GM12878 (cell line): ENCODE data around the gene MEGF11. TPM values are rescaled to one million over a fixed set of nuclear protein-coding genes. Genes with fewer than 3 reads are reported as not detected.

ENCODE experiments used
- ATAC-seq: fragments of 200-7000 bp; cut with Tn5 transposase; 3 replicates; pipeline ENCODE4 v1.9.1; 2020; ENCODE audit warnings: mild to moderate bottlenecking, moderate library complexity
- BruUV-seq: library from RNA; stranded (reverse); fragments of 400-500 nt; replicated peaks from 2 replicates; lab custom pipeline; 2021; lab: Mats Ljungman, UMichigan
- CTCF ChIA-PET: fragments of 300-600 bp; sonication (Branson Sonifier 250); formaldehyde crosslinking; extraction: SDS; loops from one replicate; lab custom pipeline; 2021; ENCODE audit warnings: inconsistent platforms; lab: Yijun Ruan, JAX
- POLR2A ChIA-PET: fragments of 350-600 bp; formaldehyde crosslinking; extraction: SDS; loops from one replicate; lab custom pipeline; 2021; ENCODE audit warnings: inconsistent platforms; lab: Charles Lee
- RAD21 ChIA-PET: fragments of 300-600 bp; sonication (Branson Sonifier 250); formaldehyde crosslinking; loops from one replicate; lab custom pipeline; 2023; ENCODE audit warnings: antibody characterized with exemption; ENCODE audit not compliant: unreplicated experiment; lab: Charles Lee
- SMC1A ChIA-PET: fragments of 300-600 bp; sonication (Branson Sonifier 250); formaldehyde crosslinking; loops from one replicate; lab custom pipeline; 2023; ENCODE audit not compliant: unreplicated experiment, uncharacterized antibody; lab: Charles Lee
- DNase-seq: peaks from one replicate; pipeline ENCODE4 v3.0.0-alpha.2; 2011; ENCODE audit warnings: low read depth, low spot score
- FAIRE-seq: peaks from 3 replicates; lab custom pipeline; 2011; peaks lifted over from hg19 to GRCh38; lab: Jason Lieb, UNC
- H2AFZ ChIP-seq: 2 replicates; pipeline ENCODE4 v1.6.0; 2011; ENCODE audit warnings: low read depth, low read length, control low read depth; ENCODE audit not compliant: control insufficient read depth
- H3K27ac ChIP-seq: 2 replicates; pipeline ENCODE4 v1.5.1; 2011; ENCODE audit warnings: control low read depth; ENCODE audit not compliant: control insufficient read depth, insufficient read depth
- H3K27me3 ChIP-seq, 2 experiments: replicated peaks in 1 of 2; 2 replicates each; pipeline versions ENCODE4 v1.6.0 to v1.6.1; 2011; ENCODE audit warnings: low read length in 1 of 2; ENCODE audit not compliant: control insufficient read depth in 2 of 2, insufficient read depth in 2 of 2
- H3K36me3 ChIP-seq, 2 experiments: 2 replicates each; pipeline ENCODE4 v1.5.1; 2011; ENCODE audit warnings: low read length in 1 of 2; ENCODE audit not compliant: control insufficient read depth in 2 of 2, insufficient read depth in 2 of 2
- H3K4me1 ChIP-seq: 2 replicates; pipeline ENCODE4 v1.6.1; 2011; ENCODE audit warnings: mild to moderate bottlenecking, low read length, moderate library complexity, mixed read lengths; ENCODE audit not compliant: control insufficient read depth, insufficient read depth
- H3K4me2 ChIP-seq: 2 replicates; pipeline ENCODE4 v1.6.0; 2011; ENCODE audit warnings: control low read depth; ENCODE audit not compliant: control insufficient read depth, insufficient read depth
- H3K4me3 ChIP-seq: fragments of 200-600 bp; sonication (generic); 2 replicates; pipeline ENCODE4 v1.5.1; 2016
- H3K79me2 ChIP-seq: 2 replicates; pipeline ENCODE4 v1.6.0; 2011; ENCODE audit warnings: low read length; ENCODE audit not compliant: control insufficient read depth, insufficient read depth
- H3K9ac ChIP-seq: 2 replicates; pipeline ENCODE4 v1.8.0; 2011; ENCODE audit warnings: low read length, control low read depth, mixed read lengths; ENCODE audit not compliant: control insufficient read depth, insufficient read depth
- H3K9me3 ChIP-seq: replicated peaks from 3 replicates; pipeline ENCODE4 v1.5.1; 2011; ENCODE audit warnings: mild to moderate bottlenecking, low read length; ENCODE audit not compliant: control insufficient read depth, insufficient read depth
- H4K20me1 ChIP-seq: 2 replicates; pipeline ENCODE4 v1.6.0; 2011; ENCODE audit not compliant: control insufficient read depth, insufficient read depth
- CTCF ChIP-seq, 3 experiments: IDR thresholded peaks in 2 of 3; conservative IDR thresholded peaks in 1 of 3; 2 replicates each; pipeline ENCODE4 v1.5.1; 2011; ENCODE audit warnings: low read depth in 3 of 3, low read length in 3 of 3, mild to moderate bottlenecking in 3 of 3, control low read depth in 2 of 3, moderate library complexity in 2 of 3, inconsistent platforms in 1 of 3, mixed read lengths in 1 of 3; ENCODE audit not compliant: control insufficient read depth in 2 of 3, insufficient read depth in 1 of 3; ENCODE audit errors: extremely low read depth in 1 of 3
- RAD21 ChIP-seq: IDR thresholded peaks from 2 replicates; pipeline ENCODE4 v1.6.1; 2011; ENCODE audit warnings: mild to moderate bottlenecking, low read depth, low read length, moderate library complexity; ENCODE audit not compliant: insufficient read depth
- SKIL ChIP-seq: fragments of 450-650 bp; IDR thresholded peaks from 2 replicates; pipeline ENCODE4 v1.6.1; 2017; ENCODE audit warnings: mild to moderate bottlenecking, low read depth, inconsistent platforms; ENCODE audit not compliant: poor library complexity, severe bottlenecking
- SMC3 ChIP-seq: IDR thresholded peaks from 2 replicates; pipeline ENCODE4 v1.6.1; 2011; ENCODE audit warnings: low read length, improper control_type of control experiment, borderline replicate concordance
- WGBS: methylation state at CpG from one replicate; pipeline ENCODE4 v1.1.6; 2016; ENCODE audit warnings: low lambda C conversion rate; ENCODE audit not compliant: insufficient replicate concordance, insufficient coverage; ENCODE audit errors: missing lambda C conversion rate; 5-methylcytosine and 5-hydroxymethylcytosine counted together
- in situ Hi-C: fragments of 300-500 bp; cut with MboI; formaldehyde crosslinking; loops from 9 replicates; pipeline ENCODE4 v1.14.3; 2018; ENCODE audit warnings: mixed read lengths
- intact Hi-C: fragments of 100-400 bp; cut with micrococcal nuclease; formaldehyde crosslinking; loops from one replicate; pipeline ENCODE4 v1.14.2; 2022; ENCODE audit not compliant: unreplicated experiment
- polyA plus RNA-seq, 11 experiments: library from polyadenylated mRNA; depleted of rRNA in 4 of 11; unstranded in 6 of 11; stranded (reverse) in 5 of 11; fragments of >200 nt; fragmentation: Nextera tagmentation in 4 of 11; fragmentation: Illumina TruSeq in 1 of 11; extraction: Ambion mirVana in 4 of 11; extraction: Trizol in 1 of 11; gene quantifications; 1 replicate in 1 of 11; 2 replicates in 10 of 11; pipeline versions ENCODE4 v1.2.1 to v1.2.3, GENCODE V29; 2011 to 2016; ENCODE audit warnings: inconsistent platforms in 2 of 11, missing spikeins in 2 of 11, low read depth in 1 of 11
- total RNA-seq, 4 experiments: library from RNA; depleted of rRNA in 3 of 4; stranded (reverse); fragments of >200 nt in 3 of 4; fragmentation: Illumina TruSeq in 1 of 4; extraction: Trizol in 1 of 4; gene quantifications; 2 replicates each; pipeline versions ENCODE4 v1.2.1 to v1.2.3, GENCODE V29; 2013 to 2021

Gene MEGF11
- total and polyA plus RNA-seq, 10 of the 15 experiments (the other 5 are each of a cell fraction or from before 2014, with no cell fraction given) = 0.03 to 1.7 (median 0.49) TPM

- Histone ChIP-seq H3K4me1 (no peaks in the 10 kb centered on the region), H3K4me3 (no peak overlapping the region), H2AFZ (no peak overlapping the region), H3K27ac (no peak overlapping the region), H3K9ac (no peak overlapping the region), H3K79me2 (no peaks in the 10 kb centered on the region), H3K27me3 (no peaks in the 10 kb centered on the region), H3K4me2 (no peak overlapping the region), H3K9me3 (no peaks in the 10 kb centered on the region), H3K36me3 (no peaks in the 10 kb centered on the region), H4K20me1 (no peaks in the 10 kb centered on the region)
- ChIA-PET CTCF (interaction anchor here (0.7 to 3.6 kb wide), 25 partner anchors 11 to 651 kb away, joined by 3 to 42 read pairs (median 4); no protein-coding TSS in a partner anchor), RAD21 (interaction anchor here (0.8 to 3.3 kb wide), 5 partner anchors 157 to 172 kb away, joined by 3 to 19 read pairs (median 7); no protein-coding TSS in a partner anchor), POLR2A (interaction anchor here (1.9 kb wide), 1 partner anchor 163 kb away, joined by 4 read pairs; no protein-coding TSS in a partner anchor), SMC1A (interaction anchor here (1.0 to 3.7 kb wide), 6 partner anchors 66 to 464 kb away, joined by 3 to 16 read pairs (median 4); no protein-coding TSS in a partner anchor)
- no peak for DNase-seq
- in situ Hi-C loops (no loop called here), intact Hi-C loops (loop anchor here (10.0 kb wide), 1 partner anchor 450 kb away; no protein-coding TSS in a partner anchor)
- ATAC-seq = peak; percentile 41; the same call in 2 of the 3 replicates
- WGBS = 49% methylated on average over 6 of the region's 6 CpGs
- no TSS peak for BruUV-seq
- no peak for FAIRE-seq
- peak; percentile 25; the same call in 1 of the 2 replicates for TF ChIP-seq SMC3
- no peak for TF ChIP-seq SKIL
- peak; percentile 37 for TF ChIP-seq RAD21
- TF ChIP-seq CTCF (IDR thresholded peaks at IDR 0.05 in 2 of 3, conservative IDR thresholded peaks at IDR 0.05 in 1 of 3; ENCODE audit: control insufficient read depth in 2 of 3, extremely low read depth in 1 of 3, insufficient read depth in 1 of 3, low read depth in 3 of 3, low read length in 3 of 3) = peak; percentile 37 to 51 (median 42)
Observed at GRCh38 chr15:66085128-66085527, 168.4 kb downstream of the MEGF11 start.
